ENCODE data around the gene BSDC1.
A peak's percentile ranks its signal among the peaks of the same experiment; 100 is the strongest.

BSDC1 gene

GRCh38 chr1:32351399-32352238, 42.6 kb downstream of the BSDC1 start:
- peak; percentile 87 to 96 for DNase-seq (ENCODE audit: low read depth in 2 of 2)
- peak overlapping the region; percentile 59 to 62 for H3K4me3 ChIP-seq (replicated peaks in 1 of 2; ENCODE audit: low read depth in 2 of 2, low read length in 2 of 2)
- TF ChIP-seq CTCF (IDR thresholded peaks at IDR 0.05; ENCODE audit: low read depth, low read length), result no peak

- peak; percentile 34 for TF ChIP-seq CTCF (IDR thresholded peaks at IDR 0.05; ENCODE audit: low read depth, low read length)
- peak overlapping the region; percentile 59 to 62 for H3K4me3 ChIP-seq (replicated peaks in 1 of 2; ENCODE audit: low read depth in 2 of 2, low read length in 2 of 2)
- peak; percentile 73 to 77 for DNase-seq (ENCODE audit: low read depth in 2 of 2)
Observed at GRCh38 chr1:32350785-32351398, 43.3 kb downstream of the BSDC1 start.

- H3K4me3 ChIP-seq (replicated peaks in 1 of 2; ENCODE audit: low read depth in 2 of 2, low read length in 2 of 2), result no peak overlapping the region
- TF ChIP-seq CTCF (IDR thresholded peaks at IDR 0.05; ENCODE audit: low read depth, low read length), result no peak
- peak; percentile 84 to 92 for DNase-seq (ENCODE audit: low read depth in 2 of 2)
Observed at GRCh38 chr1:32349211-32349708, 45.0 kb downstream of the BSDC1 start.

GRCh38 chr1:32346532-32347157, 47.6 kb downstream of the BSDC1 start:
- no peak overlapping the region for H3K4me3 ChIP-seq (replicated peaks in 1 of 2; ENCODE audit: low read depth in 2 of 2, low read length in 2 of 2)
- no peak for TF ChIP-seq CTCF (IDR thresholded peaks at IDR 0.05; ENCODE audit: low read depth, low read length)
- no peak for DNase-seq (ENCODE audit: low read depth in 2 of 2)

- peak; percentile 39 to 83 for DNase-seq (ENCODE audit: low read depth in 2 of 2)
Observed at GRCh38 chr1:32345289-32345827, 48.9 kb downstream of the BSDC1 start.

More at GRCh38 chr1:32345289-32345827, 48.9 kb downstream of the BSDC1 start:
- no peak overlapping the region for H3K4me3 ChIP-seq (replicated peaks in 1 of 2; ENCODE audit: low read depth in 2 of 2, low read length in 2 of 2)
- no peak for TF ChIP-seq CTCF (IDR thresholded peaks at IDR 0.05; ENCODE audit: low read depth, low read length)

Measured in cardiac fibroblast (primary cell).